KOPT-K1 (cell line): Measurements from ENCODE around the gene RDX.
"Not testable (repeated sequence)": the region's sequence is repeated elsewhere in the genome, so short reads cannot be mapped to it uniquely, and the experiment has no call there.

Experiments used
- H3K27ac ChIP-seq: fragments of 200-600 bp; sonication (generic); 2 replicates; pipeline ENCODE4 v1.5.1; 2016; ENCODE audit warnings: antibody characterized with exemption, mild to moderate bottlenecking, low read depth, low read length; ENCODE audit not compliant: poor library complexity, severe bottlenecking
- H3K36me3 ChIP-seq: fragments of 200-600 bp; sonication (generic); 2 replicates; pipeline ENCODE4 v1.5.1; 2017; ENCODE audit warnings: antibody characterized with exemption, mild to moderate bottlenecking, low read length, moderate library complexity; ENCODE audit not compliant: insufficient read depth
- H3K9me3 ChIP-seq: fragments of 200-600 bp; sonication (generic); 2 replicates; pipeline ENCODE4 v1.5.1; 2017; ENCODE audit warnings: antibody characterized with exemption, low read length, mild to moderate bottlenecking; ENCODE audit not compliant: insufficient read depth, poor library complexity, severe bottlenecking

The RDX gene

DNA sequence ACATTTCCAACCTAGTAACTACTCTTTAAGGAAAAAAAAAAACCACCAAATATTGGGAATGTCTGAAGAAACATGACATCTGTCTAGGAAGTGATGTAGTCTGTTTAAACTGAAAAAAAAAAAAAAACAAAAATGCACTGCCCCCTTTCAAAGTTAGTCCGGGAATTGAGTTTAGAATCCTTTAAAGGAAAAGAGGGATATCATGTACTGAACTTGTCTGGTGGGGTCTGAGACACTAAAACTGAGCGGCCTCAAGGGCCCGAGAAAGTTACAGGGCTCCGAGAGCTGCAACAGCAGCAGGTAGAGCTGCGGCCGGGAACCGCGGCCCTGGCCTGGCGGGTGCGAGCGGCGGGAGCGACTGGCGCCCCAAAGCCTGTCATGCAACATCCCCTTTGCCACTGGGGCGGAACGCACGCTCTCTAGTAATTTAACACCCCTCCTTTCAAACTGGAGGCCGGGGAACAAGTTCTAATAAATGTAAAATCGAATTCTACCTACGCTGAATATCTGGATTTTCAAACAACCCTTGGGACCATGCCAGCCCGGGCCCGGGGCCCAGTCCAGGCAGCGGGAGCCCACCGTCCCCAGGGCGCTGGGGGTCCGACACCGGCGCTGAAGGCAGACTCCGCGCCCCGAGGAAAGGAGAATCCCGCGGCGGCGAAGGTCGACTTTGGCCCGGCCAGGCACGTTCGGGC lies 736 bp downstream of the RDX start:
- H3K27ac ChIP-seq = no peak overlapping the region
- H3K9me3 ChIP-seq = no peaks in the 10 kb centered on the region
- no peaks in the 10 kb centered on the region for H3K36me3 ChIP-seq

DNA sequence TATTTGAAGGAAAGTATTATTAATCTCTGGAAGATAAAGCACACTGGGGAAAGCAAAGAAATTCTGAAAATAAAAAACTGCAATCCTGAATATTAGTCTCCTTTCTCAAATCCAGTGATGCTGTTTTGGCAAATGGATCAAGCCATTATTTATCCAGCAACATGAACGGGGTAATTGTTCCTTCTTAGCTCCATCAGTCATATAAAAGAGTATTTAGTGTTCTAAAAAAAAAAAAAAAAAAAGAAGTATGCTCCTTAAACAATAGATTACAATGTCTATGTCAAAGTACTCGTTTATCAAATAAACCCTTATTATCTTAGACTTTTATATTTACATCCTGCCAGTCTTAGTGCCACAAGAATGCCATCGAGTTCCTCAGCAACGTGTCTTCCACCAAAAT lies 1.3 kb downstream of the RDX start:
- no peak overlapping the region for H3K27ac ChIP-seq

DNA sequence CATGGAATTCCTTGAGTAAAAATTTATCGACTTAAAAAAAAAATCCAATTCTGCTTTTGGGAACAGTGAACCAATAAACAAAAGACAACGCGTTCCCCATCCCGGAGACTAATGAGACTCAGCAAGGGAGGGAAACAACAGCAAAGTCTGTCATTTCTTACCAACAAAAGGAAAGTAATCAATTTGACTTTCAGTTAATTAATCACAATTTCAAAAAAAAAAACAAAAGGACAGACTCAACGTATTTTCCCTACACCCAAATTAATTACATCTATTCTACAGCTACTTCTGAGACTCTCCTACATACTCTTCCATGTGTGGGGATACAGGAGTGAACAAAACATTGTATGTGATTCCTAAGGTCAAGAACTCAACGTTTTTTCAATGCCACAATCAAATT lies 1.9 kb downstream of the RDX start:
- Histone ChIP-seq H3K36me3 (no peaks in the 10 kb centered on the region), H3K9me3 (no peaks in the 10 kb centered on the region), H3K27ac (no peak overlapping the region)

More for the DNA sequence above, 1.3 kb downstream of the RDX start:
- no peaks in the 10 kb centered on the region for H3K9me3 ChIP-seq
- H3K36me3 ChIP-seq = no peaks in the 10 kb centered on the region

DNA sequence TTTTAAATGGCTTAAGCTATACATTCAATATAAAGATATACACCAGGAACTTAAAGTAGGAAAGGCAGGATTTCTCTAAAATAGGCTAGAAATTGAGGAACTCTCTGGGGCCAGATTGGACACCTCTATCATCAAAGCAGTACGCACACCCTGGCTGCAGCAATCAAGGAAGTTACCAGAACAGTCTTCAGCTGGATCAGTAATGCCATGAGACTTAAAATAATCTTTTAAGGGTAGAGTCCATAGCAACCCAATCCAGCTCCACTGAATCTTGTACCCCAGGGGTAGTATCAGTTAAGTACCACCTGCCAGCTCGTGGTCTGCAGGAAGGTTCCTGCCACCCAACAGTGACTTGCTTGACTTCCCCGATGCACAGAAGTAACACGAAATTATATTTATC lies 3.0 kb downstream of the RDX start:
- Histone ChIP-seq H3K27ac (no peak overlapping the region), H3K36me3 (no peaks in the 10 kb centered on the region), H3K9me3 (no peaks in the 10 kb centered on the region)

DNA sequence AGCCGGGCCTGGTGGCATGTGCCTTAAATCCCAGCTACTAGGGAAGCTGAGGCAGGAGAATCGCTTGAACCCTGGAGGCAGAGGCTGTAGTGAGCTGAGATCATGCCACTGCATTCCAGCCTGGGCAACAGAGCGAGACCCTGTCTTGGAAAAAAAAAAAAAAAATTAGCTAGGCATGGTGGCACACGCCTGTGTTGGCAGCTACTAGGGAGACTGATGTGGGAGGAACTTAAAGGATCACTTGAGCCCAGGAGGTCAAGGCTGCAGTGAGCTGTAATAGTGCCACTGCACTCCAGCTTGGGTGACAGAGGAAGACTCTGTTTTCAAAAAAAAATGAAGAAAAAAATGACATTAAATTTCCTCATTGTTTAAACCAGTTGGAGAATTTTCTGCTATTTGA lies 4.3 kb downstream of the RDX start:
- H3K27ac ChIP-seq, H3K36me3 ChIP-seq, H3K9me3 ChIP-seq: not testable (repeated sequence)

DNA sequence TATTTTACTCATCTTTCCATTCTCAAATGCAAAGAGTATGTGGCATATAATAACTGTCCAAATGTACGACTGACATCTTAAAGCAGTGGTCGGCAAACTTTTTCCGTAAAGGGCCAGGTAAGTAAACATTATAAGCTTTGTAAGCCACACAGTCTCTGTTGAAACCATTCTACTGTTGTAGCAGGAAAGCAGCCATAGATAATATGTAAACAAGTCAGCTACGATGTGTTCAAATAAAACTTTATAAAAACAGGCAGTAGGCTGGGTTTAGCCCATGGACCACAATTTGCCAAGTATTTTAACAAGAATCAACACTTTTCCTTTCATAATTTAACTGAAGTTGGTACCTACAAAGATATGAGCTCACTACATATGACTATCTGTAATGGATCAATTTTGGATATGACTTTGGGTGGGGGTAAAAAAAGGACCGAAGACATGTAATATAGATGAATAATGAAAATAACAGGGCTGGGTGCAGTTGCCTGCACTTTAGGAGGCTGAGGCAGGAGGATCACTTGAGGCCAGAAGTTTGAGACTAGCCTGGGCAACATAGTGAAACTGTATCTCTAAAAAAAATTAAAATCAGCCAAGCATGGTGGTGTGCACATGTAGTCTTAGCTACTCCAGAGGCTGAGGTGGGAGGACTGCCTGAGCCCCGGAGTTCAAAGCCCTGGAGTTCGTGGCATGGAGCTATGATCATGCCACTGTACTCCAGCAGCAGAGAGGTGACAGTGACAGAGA lies 5.7 kb downstream of the RDX start:
- H3K27ac ChIP-seq = no peak overlapping the region
- H3K9me3 ChIP-seq = no peaks in the 10 kb centered on the region
- no peaks in the 10 kb centered on the region for H3K36me3 ChIP-seq

DNA sequence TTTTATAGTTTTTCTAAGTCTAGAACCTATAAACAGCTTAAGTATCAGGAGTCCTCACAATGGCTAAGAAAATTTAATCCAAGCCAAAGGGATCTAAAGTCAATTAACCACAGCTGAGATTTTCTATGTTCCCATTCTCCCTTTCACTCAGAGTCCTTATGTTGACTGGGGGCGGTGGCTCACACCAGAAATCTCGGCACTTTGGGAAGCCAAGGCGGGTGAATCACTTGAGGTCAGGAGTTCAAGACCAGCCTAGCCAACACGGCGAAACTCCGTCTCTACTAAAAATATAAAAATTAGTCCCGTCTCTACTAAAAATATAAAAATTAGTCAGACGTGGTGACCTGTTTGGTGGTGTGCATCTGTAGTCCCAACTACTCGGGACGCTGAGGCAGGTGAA lies 6.9 kb downstream of the RDX start:
- H3K9me3 ChIP-seq = no peaks in the 10 kb centered on the region
- no peak overlapping the region for H3K27ac ChIP-seq
- no peaks in the 10 kb centered on the region for H3K36me3 ChIP-seq

DNA sequence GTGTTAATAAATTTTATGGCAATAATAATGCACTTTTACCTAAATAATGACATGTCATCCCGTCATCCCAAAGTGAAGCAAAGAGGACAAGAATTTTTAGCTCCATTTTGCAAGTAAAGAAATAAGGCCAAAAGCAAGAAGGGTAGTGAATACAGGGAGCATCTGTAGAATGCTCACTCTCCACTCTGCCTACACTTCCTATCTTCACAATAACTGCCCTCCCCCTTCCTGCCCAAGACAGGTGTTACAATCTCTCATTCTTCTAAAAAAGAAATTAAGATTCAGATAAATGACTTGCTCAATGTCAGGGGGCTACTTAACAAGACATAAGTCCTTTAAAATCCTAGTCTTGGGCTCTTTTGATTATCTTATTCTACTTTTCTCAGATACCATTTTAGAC lies 8.9 kb downstream of the RDX start:
- H3K27ac ChIP-seq = no peak overlapping the region
- H3K9me3 ChIP-seq = no peaks in the 10 kb centered on the region
- H3K36me3 ChIP-seq = no peaks in the 10 kb centered on the region

DNA sequence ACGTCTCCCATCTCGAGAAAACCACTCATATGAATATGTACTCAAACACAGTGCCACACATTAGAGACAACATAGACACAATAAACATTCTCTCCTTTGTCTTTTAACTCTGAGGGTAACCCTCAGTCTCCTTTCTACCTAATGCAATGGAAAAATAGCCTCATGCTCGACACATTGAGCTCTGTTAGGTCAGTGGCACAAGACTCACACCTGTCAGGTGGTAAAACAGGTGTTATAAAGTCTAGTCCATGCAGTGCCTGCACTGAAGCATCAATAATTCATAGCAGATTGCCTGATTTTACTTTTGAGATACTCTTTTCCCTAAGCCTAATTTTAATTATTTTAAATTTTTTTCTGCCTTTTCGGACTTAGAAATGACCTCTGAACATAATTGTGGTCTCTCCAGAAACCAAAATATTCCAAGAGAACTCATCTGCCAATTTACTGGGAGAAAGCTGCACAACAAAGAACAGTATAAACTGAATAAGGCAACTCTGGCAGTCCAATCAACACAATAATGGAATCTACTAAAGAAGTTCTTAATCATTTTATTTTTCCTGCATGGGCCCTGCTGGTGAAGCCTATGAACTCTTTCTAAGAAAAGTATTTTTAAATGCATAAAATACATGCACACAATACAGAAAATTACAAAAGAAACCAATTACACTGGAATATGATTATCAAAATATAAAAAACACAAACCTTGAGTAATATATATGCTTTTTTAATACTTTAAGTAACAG lies 9.9 kb downstream of the RDX start:
- H3K27ac ChIP-seq = no peak overlapping the region
- no peaks in the 10 kb centered on the region for H3K36me3 ChIP-seq
- no peaks in the 10 kb centered on the region for H3K9me3 ChIP-seq

DNA sequence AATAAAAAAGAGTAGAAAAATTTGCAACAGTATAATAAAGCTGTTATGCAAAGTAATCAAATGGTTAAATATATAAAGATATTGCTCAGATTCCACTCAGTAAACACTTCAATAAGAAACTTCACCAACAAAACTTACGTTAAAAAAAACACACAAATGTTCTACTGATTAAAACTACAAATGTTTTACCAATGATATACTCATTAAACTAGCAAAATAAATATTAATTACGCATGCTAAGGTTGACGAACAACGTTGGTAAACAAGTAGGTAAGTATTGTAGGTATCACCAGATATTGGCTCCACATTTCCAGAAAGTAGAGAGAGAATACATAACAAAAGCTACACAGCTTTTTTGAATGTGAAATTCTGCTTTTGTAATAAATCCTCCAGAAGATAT lies 12.6 kb downstream of the RDX start:
- H3K27ac ChIP-seq = no peak overlapping the region
- H3K9me3 ChIP-seq = no peaks in the 10 kb centered on the region

DNA sequence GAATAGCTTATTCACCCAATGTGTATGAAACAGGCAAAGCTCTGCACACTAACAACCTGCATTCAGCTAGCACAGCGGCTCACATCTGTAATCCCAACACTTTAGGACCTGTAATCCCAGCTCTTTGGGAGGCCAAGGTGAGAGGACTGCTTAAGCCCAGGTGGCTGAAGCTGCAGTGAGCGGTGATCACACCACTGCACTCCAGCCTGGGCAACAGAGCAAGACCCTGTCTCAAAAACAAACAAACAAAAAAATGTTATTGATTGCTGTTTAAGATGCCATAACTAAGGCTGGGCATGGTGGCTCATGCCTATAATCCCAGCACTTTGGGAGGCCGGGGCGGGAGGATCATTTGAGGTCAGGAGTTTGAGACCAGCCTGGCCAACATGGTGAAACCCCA lies 15.8 kb downstream of the RDX start:
- H3K9me3 ChIP-seq, H3K36me3 ChIP-seq, H3K27ac ChIP-seq: not testable (repeated sequence)

More for the DNA sequence above, 12.6 kb downstream of the RDX start:
- no peaks in the 10 kb centered on the region for H3K36me3 ChIP-seq

DNA sequence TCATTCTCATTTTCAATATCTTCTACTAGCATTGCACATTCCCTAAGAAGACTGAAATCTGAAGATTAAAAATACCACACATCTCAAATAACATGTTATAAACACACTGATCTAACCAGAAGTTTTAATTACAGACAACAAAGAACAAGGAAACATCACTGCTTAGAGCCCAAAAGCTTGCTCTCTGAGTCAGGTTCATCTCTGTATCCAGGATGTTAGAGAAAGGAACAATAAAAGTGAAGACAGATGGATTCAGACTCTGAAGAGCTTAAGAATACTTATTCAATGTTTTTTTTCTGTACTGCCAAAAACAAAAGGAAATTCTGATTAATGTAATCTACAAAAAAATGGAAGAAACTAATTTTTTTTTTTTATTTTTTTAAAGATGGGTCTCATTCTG lies 16.5 kb downstream of the RDX start:
- Histone ChIP-seq H3K27ac (no peak overlapping the region), H3K36me3 (no peaks in the 10 kb centered on the region), H3K9me3 (no peaks in the 10 kb centered on the region)

DNA sequence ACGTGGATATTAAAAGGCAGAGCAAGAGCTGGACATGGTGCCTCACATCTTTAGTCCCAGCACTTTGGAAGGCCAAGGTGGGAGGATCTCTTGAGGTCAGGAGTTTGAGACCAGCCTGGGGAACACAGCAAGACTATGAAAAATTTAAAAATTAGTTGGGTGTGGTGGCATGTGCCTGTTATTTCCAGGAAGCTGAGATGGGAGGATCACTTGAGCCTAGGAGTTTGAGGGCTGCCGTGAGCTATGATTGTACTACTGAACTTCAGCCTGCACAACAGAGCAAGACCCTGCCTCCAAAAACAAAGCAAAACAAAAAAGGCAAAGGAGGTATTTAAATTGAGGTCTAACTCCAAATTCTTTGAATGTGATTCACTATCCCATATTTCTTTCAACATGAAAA lies 23.5 kb downstream of the RDX start:
- Histone ChIP-seq H3K9me3 (no peaks in the 10 kb centered on the region), H3K27ac (no peak overlapping the region), H3K36me3 (no peaks in the 10 kb centered on the region)

DNA sequence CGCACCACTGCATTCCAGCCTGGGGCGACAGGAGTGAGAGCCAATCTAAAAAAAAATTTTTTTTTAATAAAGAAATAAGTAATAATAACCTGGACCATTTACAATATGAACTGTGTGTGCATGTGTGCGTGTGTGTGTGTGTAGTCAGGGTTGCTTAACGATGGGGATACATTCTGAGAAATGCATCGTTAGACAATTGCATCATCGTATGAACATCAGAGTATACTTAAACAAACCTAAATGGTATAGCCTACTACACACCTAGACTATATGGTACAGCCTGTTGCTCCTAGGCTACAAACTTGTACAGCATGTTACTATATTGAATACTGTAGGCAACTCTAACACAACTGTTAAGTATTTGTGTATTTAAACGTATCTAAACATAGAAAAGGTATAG lies 26.4 kb downstream of the RDX start:
- Histone ChIP-seq H3K9me3 (no peaks in the 10 kb centered on the region), H3K27ac (no peak overlapping the region), H3K36me3 (no peaks in the 10 kb centered on the region)

DNA sequence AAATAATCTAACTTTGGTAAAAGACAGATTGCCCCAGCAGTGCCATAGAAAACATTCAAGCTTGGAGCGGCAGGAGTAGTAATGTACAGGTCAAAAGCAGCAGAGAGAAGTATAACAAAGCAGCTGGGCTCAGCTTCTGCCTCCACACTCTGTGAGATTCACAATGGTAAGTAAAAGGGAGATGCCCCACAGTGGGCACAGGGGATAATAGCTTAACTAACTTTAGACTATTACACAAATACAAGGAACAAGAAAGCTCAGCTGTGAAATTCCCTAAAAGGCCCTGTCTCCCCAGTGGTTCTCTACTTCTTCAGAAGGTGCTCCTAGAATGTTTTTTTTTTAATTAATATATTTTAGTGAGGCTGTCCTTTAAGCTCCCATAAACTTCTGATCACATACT lies 28.0 kb downstream of the RDX start:
- Histone ChIP-seq H3K9me3 (no peaks in the 10 kb centered on the region), H3K27ac (no peak overlapping the region), H3K36me3 (no peaks in the 10 kb centered on the region)

DNA sequence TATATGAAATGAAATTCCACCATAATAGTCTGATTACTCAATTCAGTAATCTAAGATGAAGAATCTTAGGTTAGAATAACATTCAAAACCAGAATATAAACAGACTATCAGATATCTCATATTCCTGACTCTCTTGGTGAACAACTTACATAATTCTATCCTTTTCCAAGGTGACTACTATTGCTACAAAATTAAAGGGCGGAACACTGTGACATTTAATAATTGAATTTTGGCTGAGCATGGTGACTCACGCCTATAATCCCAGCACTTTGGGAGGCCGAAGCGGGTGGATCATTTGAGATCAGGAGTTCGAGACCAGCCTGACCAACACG lies 34.4 kb downstream of the RDX start:
- no peaks in the 10 kb centered on the region for H3K9me3 ChIP-seq
- no peak overlapping the region for H3K27ac ChIP-seq
- no peaks in the 10 kb centered on the region for H3K36me3 ChIP-seq
